HG02870 (cell line): ENCODE measurements around the gene NIT2.
"Not testable (repeated sequence)": the region's sequence is repeated elsewhere in the genome, so short reads cannot be mapped to it uniquely, and the experiment has no call there.

ENCODE experiments used
- ATAC-seq: cut with Tn5 transposase; IDR thresholded peaks from one replicate; pipeline ENCODE4 v1.9.1; 2021; ENCODE audit warnings: mild to moderate bottlenecking, moderate library complexity; ENCODE audit not compliant: unreplicated experiment

The NIT2 gene, protein sequence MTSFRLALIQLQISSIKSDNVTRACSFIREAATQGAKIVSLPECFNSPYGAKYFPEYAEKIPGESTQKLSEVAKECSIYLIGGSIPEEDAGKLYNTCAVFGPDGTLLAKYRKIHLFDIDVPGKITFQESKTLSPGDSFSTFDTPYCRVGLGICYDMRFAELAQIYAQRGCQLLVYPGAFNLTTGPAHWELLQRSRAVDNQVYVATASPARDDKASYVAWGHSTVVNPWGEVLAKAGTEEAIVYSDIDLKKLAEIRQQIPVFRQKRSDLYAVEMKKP

DNA sequence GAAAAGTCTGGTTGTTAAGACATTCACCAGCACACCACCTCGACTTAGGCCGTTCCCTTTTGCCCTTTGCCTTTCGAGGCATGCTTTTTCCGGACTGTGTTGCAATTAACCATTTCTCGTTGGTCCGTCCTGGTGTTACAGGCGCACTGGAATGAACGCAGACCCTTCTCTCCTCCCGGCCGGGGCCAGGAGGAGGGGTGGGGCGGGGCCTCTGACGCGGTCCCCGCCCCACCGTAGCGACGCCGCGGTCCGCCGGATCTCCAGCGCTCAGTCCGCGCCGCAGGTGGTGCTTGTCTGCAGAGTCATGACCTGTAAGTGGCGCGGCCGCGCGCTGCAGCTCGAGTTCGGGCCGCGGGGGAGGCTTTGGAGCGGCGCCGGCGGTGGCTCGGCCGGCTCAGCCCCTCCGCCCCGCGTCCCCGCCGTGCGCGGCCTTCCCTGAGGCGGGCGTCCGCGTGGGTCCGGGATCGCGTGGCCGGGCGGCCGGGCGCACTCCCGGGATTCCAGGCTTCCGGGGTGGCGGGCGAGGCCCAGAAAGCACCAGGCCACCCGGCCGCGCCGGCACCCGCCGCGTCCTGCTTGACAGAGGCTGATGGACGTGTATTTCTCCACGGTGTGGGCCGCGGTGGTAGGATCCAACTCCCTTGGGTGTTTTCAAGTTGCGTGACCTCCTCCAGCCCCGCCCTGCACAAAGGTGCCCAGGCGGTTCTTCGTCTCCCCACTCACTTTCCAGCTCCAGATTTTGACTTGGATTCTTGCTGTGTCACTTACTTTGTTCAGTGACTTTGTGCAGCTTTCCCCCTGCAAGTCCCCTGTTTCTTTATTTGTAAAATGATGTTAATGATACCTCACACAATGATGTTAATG lies at the start of gene NIT2:
NIT2 (plus strand) TSS at position 270 of the 864 bp plus-strand sequence; CDS start at position 305, 35 bp downstream.
- peak; percentile 89 for ATAC-seq

- no peak for ATAC-seq
These were observed 46.2 kb upstream of the NIT2 start for GRCh38 chr3:100288288-100288894.

DNA sequence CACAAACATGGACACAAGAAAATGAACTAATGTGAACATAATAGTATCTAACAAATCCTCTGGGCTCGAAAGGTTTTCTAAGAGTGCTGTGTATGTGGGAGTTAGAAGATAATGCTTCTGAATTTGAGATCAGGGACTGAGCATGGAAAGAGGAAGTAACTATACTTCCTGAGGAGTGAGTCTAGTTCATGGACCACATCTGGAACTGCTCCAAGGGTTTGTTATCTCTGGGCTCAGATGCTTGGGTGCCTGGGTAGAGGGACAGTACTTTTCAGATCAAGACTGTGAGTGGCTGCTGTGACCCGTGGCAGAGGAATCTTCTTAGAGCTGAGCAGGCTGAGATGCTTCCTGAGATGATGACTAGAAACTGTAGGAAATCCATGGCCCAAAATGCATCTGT lies 45.2 kb upstream of the NIT2 start:
- ATAC-seq: no peak

GRCh38 chr3:100295089-100295488 lies 39.5 kb upstream of the NIT2 start:
- ATAC-seq: no peak

DNA sequence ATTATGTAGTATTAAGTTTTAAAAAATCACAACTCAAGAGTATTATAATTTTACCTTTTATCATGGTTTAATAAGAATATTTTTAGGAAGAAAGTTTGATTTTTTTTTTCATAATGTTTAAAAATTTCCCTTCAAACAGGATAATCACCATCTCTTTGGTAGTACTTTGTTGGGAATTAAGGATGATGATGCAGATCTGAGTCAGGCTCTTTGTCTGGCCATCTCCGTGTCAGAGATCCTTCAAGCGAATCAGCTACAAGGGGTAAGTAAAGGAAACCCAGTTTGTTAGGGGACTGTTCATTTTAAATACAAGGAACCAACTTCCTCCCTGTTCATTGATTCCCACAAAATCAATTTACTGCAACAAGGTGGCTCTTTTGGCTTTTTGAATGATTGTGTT lies 36.8 kb upstream of the NIT2 start:
- ATAC-seq: no peak

- ATAC-seq: no peak
These were observed 35.5 kb upstream of the NIT2 start for GRCh38 chr3:100299016-100299415.

- no peak for ATAC-seq
These were observed 27.9 kb upstream of the NIT2 start for GRCh38 chr3:100306695-100307094.

DNA sequence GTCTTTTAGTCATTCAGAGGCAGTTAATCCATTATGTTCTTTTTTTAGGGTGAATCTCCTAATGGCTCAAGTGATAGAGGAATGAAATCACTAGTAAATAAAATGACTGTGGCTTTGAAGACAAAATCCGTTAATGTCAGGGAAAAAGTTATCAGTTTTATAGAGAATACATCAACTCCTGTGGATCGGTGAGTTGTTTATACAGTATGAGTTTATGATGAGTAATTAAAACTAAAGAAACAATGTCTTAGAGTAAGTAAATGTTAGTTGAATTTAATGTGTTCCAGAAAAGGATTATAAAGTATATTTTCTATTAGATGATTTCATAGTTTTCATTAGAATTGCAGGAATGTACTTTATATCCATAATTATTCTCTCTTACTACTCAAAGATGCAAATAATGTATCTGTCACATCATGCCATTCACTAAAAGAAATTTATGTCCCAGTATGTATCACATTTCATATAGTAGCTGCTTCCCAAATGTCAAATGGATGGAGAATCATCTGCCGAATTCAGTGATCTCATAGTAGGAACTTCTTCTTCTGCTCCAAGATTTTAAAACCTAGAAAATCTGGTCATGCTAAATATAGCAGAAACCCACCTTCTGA lies 24.1 kb upstream of the NIT2 start:
- no peak for ATAC-seq

- no peak for ATAC-seq
These were observed 23.5 kb upstream of the NIT2 start for GRCh38 chr3:100311011-100311410.

DNA sequence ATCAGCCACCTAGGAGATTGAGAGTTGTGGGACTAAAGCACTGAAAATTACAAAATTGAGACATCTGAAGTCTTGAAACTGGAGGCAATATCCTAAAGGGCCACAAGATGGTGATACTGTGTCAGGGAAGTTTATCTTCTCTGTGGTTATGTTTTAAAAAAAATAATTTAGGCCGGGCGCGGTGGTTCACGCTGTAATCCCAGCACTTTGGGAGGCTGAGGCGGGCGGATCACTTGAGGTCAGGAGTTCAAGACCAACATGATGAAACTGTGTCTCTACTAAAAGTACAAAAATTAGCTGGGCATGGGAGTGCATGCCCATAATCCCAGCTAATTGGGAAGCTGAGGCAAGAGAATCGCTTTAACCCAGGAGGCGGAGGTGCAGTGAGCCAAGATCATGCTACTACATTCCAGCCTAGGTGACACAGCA lies 17.9 kb upstream of the NIT2 start:
- ATAC-seq: peak; percentile 68

DNA sequence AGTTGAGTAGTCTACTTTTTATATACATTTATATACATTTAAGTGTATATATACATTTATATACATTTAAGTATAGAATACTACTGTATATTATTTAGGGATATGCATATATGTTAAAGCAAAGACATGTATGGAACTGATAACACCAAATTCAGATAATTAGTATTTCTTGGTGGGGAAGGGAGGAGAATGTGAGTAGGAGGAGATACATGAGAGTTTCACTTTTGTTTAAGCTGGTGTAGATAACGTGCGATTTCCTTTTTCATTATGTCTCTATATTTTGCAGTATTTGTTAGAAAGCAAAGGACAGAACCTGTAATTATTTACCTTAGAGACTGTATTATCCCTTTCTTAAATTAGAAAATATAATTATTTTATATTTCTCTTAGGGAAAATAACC lies 16.6 kb upstream of the NIT2 start:
- peak; percentile 63 for ATAC-seq

DNA sequence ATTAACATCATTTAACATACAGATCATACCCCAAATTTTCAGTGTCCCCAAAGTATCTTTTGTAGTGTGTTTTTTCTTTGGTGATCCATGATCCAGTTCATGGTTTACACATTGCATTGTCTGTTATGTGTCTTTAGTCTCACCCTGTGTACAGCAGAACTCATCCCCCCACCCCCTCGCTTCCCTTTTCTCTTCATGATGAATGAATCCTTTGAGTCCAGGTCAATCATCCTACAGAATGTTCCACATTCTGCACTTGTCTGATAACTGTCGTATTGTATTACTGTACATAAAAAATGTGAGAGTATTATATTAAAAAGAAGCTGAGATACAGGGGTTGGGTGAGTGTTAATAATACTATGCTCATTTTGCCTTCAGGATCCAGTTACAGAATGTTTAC lies 14.6 kb upstream of the NIT2 start:
- no peak for ATAC-seq

DNA sequence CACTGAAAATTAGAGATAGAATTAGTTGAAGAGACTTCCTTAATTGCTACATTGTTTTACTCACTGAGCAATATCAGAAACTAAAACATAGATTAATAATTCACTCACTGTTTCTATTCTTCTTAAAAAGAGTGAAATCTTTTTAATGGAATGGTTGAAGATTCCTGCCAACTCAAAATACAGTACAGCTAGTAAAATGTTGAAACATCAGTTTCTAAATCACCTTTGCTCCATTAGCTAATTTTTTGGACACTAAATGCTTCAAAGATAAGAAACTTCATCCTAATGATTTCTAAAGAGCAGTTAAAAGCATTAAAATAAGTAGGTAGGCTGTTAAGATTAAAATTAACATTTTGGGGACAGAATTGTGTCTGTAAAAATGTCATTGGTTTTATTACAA lies 10.5 kb upstream of the NIT2 start:
- ATAC-seq: no peak

GRCh38 chr3:100325827-100326226 lies 8.7 kb upstream of the NIT2 start:
- no peak for ATAC-seq

- ATAC-seq: not testable (repeated sequence)
These were observed 7.2 kb upstream of the NIT2 start for GRCh38 chr3:100327377-100327776.

- no peak for ATAC-seq
These were observed 4.6 kb upstream of the NIT2 start for GRCh38 chr3:100329800-100330489.

DNA sequence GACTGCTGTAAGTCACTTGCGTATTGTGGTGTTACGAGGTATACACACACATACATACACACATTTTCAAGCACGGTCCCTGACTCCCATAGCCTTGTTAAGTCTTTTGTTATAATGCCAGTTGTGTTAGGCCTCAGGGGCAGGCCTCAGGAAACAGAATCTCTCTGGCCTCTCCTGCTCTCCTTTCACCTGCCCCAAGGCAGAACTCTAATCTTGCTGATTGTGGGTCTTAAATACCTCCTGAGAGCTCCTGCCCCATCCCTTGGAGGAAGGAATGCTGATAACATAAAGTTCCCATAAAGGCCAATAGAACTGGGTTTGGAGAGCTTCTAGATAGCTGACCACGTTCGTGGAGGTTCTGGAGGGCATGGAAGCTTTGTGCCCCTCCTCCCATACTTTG lies 3.9 kb upstream of the NIT2 start:
- ATAC-seq: no peak

- no peak for ATAC-seq
These were observed 2.9 kb upstream of the NIT2 start for GRCh38 chr3:100331660-100332059.

- no peak for ATAC-seq
These were observed 1.5 kb upstream of the NIT2 start for GRCh38 chr3:100333051-100333450.

DNA sequence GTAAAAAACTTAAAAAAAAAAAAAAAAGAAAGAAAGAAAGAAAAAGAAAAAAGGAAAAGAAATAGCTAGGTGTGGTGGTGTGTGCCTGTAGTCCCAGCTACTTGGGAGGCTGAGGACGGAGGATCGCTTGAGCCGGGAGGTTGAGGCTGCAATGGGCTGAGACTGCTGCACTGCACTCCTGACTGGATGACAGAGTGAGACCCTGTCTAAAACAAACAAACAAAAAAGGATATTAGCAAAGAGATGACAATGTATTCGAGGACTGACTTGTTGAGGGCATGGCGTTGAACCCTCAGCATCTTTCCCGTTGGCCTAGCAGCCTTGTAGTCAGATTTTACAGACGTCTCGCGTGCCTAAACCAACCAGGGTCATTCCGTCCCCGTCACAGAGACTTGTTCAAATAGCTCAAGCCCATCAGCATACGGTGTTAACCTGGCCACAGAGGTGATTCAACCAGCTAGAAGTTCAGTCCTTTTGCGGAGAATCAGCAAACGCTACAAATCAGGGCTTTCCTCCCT lies 528 bp upstream of the NIT2 start:
- ATAC-seq: peak; percentile 20

- peak; percentile 52 for ATAC-seq
These were observed 877 bp downstream of the NIT2 start for GRCh38 chr3:100335434-100335833.
